ENCODE data around the gene PHACTR1. TPM values are rescaled to one million over a fixed set of nuclear protein-coding genes. Genes with fewer than 3 reads are reported as not detected.

PHACTR1 gene
- total RNA-seq, 1 donor from 2014 or later: 50.7 TPM

- H3K27ac Mint-ChIP-seq (ENCODE audit: unreplicated experiment): no peak overlapping the region
- no peak overlapping the region for H3K4me3 Mint-ChIP-seq (ENCODE audit: unreplicated experiment)
- H3K4me1 Mint-ChIP-seq (ENCODE audit: low read depth, unreplicated experiment): peaks cover 7% of the 10 kb centered on the region
- H3K9me3 Mint-ChIP-seq (ENCODE audit: unreplicated experiment): no peaks in the 10 kb centered on the region
- no peak for DNase-seq
- H3K27me3 Mint-ChIP-seq (ENCODE audit: unreplicated experiment): no peaks in the 10 kb centered on the region
- no peak for TF ChIP-seq CTCF (IDR thresholded peaks at IDR 0.05; ENCODE audit: partially characterized antibody, unreplicated experiment)
- H3K36me3 Mint-ChIP-seq (ENCODE audit: unreplicated experiment): no peaks in the 10 kb centered on the region
These were observed 455.7 kb downstream of the PHACTR1 start for GRCh38 chr6:13172291-13172690.

- peaks cover 10% of the 10 kb centered on the region for H3K4me1 Mint-ChIP-seq (ENCODE audit: low read depth, unreplicated experiment)
- peaks cover 1% of the 10 kb centered on the region for H3K27me3 Mint-ChIP-seq (ENCODE audit: unreplicated experiment)
- H3K9me3 Mint-ChIP-seq (ENCODE audit: unreplicated experiment): no peaks in the 10 kb centered on the region
- no peak overlapping the region for H3K4me3 Mint-ChIP-seq (ENCODE audit: unreplicated experiment)
- no peak overlapping the region for H3K27ac Mint-ChIP-seq (ENCODE audit: unreplicated experiment)
- H3K36me3 Mint-ChIP-seq (ENCODE audit: unreplicated experiment): no peaks in the 10 kb centered on the region
- no peak for TF ChIP-seq CTCF (IDR thresholded peaks at IDR 0.05; ENCODE audit: partially characterized antibody, unreplicated experiment)
- DNase-seq: no peak
These were observed 458.5 kb downstream of the PHACTR1 start for GRCh38 chr6:13175087-13175486.

GRCh38 chr6:13175759-13176158, 459.2 kb downstream of the PHACTR1 start:
- H3K36me3 Mint-ChIP-seq (ENCODE audit: unreplicated experiment): no peaks in the 10 kb centered on the region
- DNase-seq: no peak

GRCh38 chr6:13177664-13178063, 461.1 kb downstream of the PHACTR1 start:
- Mint-ChIP-seq H3K27me3 (ENCODE audit: unreplicated experiment) (peaks cover 1% of the 10 kb centered on the region), H3K4me3 (ENCODE audit: unreplicated experiment) (no peak overlapping the region), H3K36me3 (ENCODE audit: unreplicated experiment) (no peaks in the 10 kb centered on the region), H3K9me3 (ENCODE audit: unreplicated experiment) (peaks cover 2% of the 10 kb centered on the region), H3K27ac (ENCODE audit: unreplicated experiment) (no peak overlapping the region), H3K4me1 (ENCODE audit: low read depth, unreplicated experiment) (peaks cover 29% of the 10 kb centered on the region)
- TF ChIP-seq CTCF (IDR thresholded peaks at IDR 0.05; ENCODE audit: partially characterized antibody, unreplicated experiment): no peak
- no peak for DNase-seq

More at GRCh38 chr6:13175759-13176158, 459.2 kb downstream of the PHACTR1 start:
- no peak overlapping the region for H3K4me3 Mint-ChIP-seq (ENCODE audit: unreplicated experiment)
- TF ChIP-seq CTCF (IDR thresholded peaks at IDR 0.05; ENCODE audit: partially characterized antibody, unreplicated experiment): no peak
- H3K4me1 Mint-ChIP-seq (ENCODE audit: low read depth, unreplicated experiment): peaks cover 16% of the 10 kb centered on the region
- peaks cover 1% of the 10 kb centered on the region for H3K27me3 Mint-ChIP-seq (ENCODE audit: unreplicated experiment)
- no peaks in the 10 kb centered on the region for H3K9me3 Mint-ChIP-seq (ENCODE audit: unreplicated experiment)
- no peak overlapping the region for H3K27ac Mint-ChIP-seq (ENCODE audit: unreplicated experiment)

- H3K4me3 Mint-ChIP-seq (ENCODE audit: unreplicated experiment): no peak overlapping the region
- H3K9me3 Mint-ChIP-seq (ENCODE audit: unreplicated experiment): peaks cover 2% of the 10 kb centered on the region
- no peaks in the 10 kb centered on the region for H3K36me3 Mint-ChIP-seq (ENCODE audit: unreplicated experiment)
- H3K27ac Mint-ChIP-seq (ENCODE audit: unreplicated experiment): no peak overlapping the region
- no peak for DNase-seq
- H3K4me1 Mint-ChIP-seq (ENCODE audit: low read depth, unreplicated experiment): peaks cover 30% of the 10 kb centered on the region
- peaks cover 1% of the 10 kb centered on the region for H3K27me3 Mint-ChIP-seq (ENCODE audit: unreplicated experiment)
- TF ChIP-seq CTCF (IDR thresholded peaks at IDR 0.05; ENCODE audit: partially characterized antibody, unreplicated experiment): no peak
These were observed 461.5 kb downstream of the PHACTR1 start for GRCh38 chr6:13178107-13178506.

All from glutamatergic neuron (in vitro differentiated cells).